HCT116 (cell line): ENCODE data around the gene CLGN. TPM values are rescaled to one million over a fixed set of nuclear protein-coding genes. Genes with fewer than 3 reads are reported as not detected.
A peak's percentile ranks its signal among the peaks of the same experiment; 100 is the strongest.

ENCODE experiments used
- ATAC-seq: fragments of 200-7000 bp; cut with Tn5 transposase; 2 replicates; pipeline ENCODE4 v1.9.1; 2020; ENCODE audit warnings: mild to moderate bottlenecking, moderate library complexity
- BruUV-seq: library from RNA; stranded (reverse); fragments of 400-500 nt; replicated peaks from 2 replicates; lab custom pipeline; 2021; lab: Mats Ljungman, UMichigan
- CTCF ChIA-PET: fragments of 300-600 bp; sonication (Branson Sonifier 250); formaldehyde crosslinking; loops from one replicate; lab custom pipeline; 2021; ENCODE audit warnings: antibody characterized with exemption; lab: Charles Lee
- POLR2A ChIA-PET: fragments of 300-600, 350-600 bp; sonication (Branson Sonifier 250); formaldehyde crosslinking; loops from one replicate; lab custom pipeline; 2021; ENCODE audit warnings: antibody characterized with exemption; lab: Charles Lee
- RAD21 ChIA-PET, 2 experiments: fragments of 300-600 bp; sonication (Branson Sonifier 250); formaldehyde crosslinking; loops; one replicate each; lab custom pipeline; 2023; ENCODE audit warnings: low total read pairs in 2 of 2; ENCODE audit not compliant: uncharacterized antibody in 2 of 2, unreplicated experiment in 2 of 2, low non-redundant PET in 1 of 2; lab: Charles Lee
- DNase-seq: peaks from one replicate; pipeline ENCODE4 v3.0.0-alpha.2; 2010; ENCODE audit warnings: low read depth, low spot score
- H2AFZ ChIP-seq: fragments of 200-600 bp; shearing (Covaris generic), sonication (generic); 2 replicates; pipeline ENCODE4 v1.6.1; 2017; ENCODE audit warnings: low read depth, mixed run types, mixed read lengths, antibody characterized with exemption, low read length; ENCODE audit not compliant: poor library complexity, severe bottlenecking
- H3K27ac ChIP-seq: 2 replicates; pipeline ENCODE4 v1.5.1; 2012; ENCODE audit warnings: low read depth, low read length
- H3K27me3 ChIP-seq: fragments of 200-600 bp; sonication (generic); 2 replicates; pipeline ENCODE4 v1.6.1; 2016; ENCODE audit warnings: mixed run types, low read length, mixed read lengths; ENCODE audit not compliant: insufficient read depth
- H3K36me3 ChIP-seq, 2 experiments: fragments of 200-500 bp in 1 of 2; fragments of 200-600 bp in 1 of 2; sonication (Bioruptor generic) in 1 of 2; sonication (generic) in 1 of 2; 2 replicates each; pipeline versions ENCODE4 v1.5.1 to v1.6.1; 2014 to 2016; ENCODE audit warnings: low read length in 2 of 2, inconsistent platforms in 1 of 2, mixed read lengths in 1 of 2, mixed run types in 1 of 2; ENCODE audit not compliant: insufficient read depth in 2 of 2, control insufficient read depth in 1 of 2
- H3K4me1 ChIP-seq, 2 experiments: fragments of 200-600 bp in 1 of 2; sonication (generic) in 1 of 2; 2 replicates each; pipeline versions ENCODE4 v1.5.1 to v1.6.1; 2012 to 2017; ENCODE audit warnings: low read length in 2 of 2, inconsistent platforms in 1 of 2, mild to moderate bottlenecking in 1 of 2, mixed read lengths in 1 of 2, mixed run types in 1 of 2, moderate library complexity in 1 of 2; ENCODE audit not compliant: insufficient read depth in 2 of 2, control insufficient read depth in 1 of 2
- H3K4me2 ChIP-seq: fragments of 200-600 bp; sonication (generic); 2 replicates; pipeline ENCODE4 v1.6.1; 2017; ENCODE audit warnings: mixed run types, low read length, mixed read lengths
- H3K4me3 ChIP-seq, 2 experiments: fragments of 200-600 bp in 1 of 2; sonication (generic) in 1 of 2; replicated peaks in 1 of 2; 2 replicates each; pipeline ENCODE4 v1.5.1; 2011 to 2016; ENCODE audit warnings: low read length in 2 of 2, control low read depth in 1 of 2, low read depth in 1 of 2, mild to moderate bottlenecking in 1 of 2, mixed read lengths in 1 of 2, mixed run types in 1 of 2
- H3K79me2 ChIP-seq: fragments of 200-600 bp; sonication (generic); 2 replicates; pipeline ENCODE4 v1.6.1; 2017; ENCODE audit warnings: mild to moderate bottlenecking, mixed run types, low read length, moderate library complexity, mixed read lengths; ENCODE audit not compliant: insufficient read depth
- H3K9ac ChIP-seq: fragments of 200-600 bp; sonication (generic); 2 replicates; pipeline ENCODE4 v1.6.1; 2016; ENCODE audit warnings: low read length, mixed read lengths
- H3K9me2 ChIP-seq: fragments of 200-600 bp; sonication (generic), shearing (Covaris generic); 2 replicates; pipeline ENCODE4 v1.6.1; 2017; ENCODE audit warnings: mixed run types, mild to moderate bottlenecking, moderate library complexity; ENCODE audit not compliant: insufficient read depth
- H3K9me3 ChIP-seq, 2 experiments: fragments of 200-500 bp in 1 of 2; fragments of 200-600 bp in 1 of 2; sonication (Bioruptor generic) in 1 of 2; sonication (generic) in 1 of 2; 2 replicates each; pipeline ENCODE4 v1.6.1; 2014 to 2017; ENCODE audit warnings: low read length in 2 of 2, mixed read lengths in 2 of 2, inconsistent platforms in 1 of 2, low read depth in 1 of 2, mild to moderate bottlenecking in 1 of 2, mixed run types in 1 of 2, moderate library complexity in 1 of 2; ENCODE audit not compliant: control insufficient read depth in 1 of 2, insufficient read depth in 1 of 2
- H4K20me1 ChIP-seq: fragments of 200-600 bp; sonication (generic), shearing (Covaris generic); 2 replicates; pipeline ENCODE4 v1.6.1; 2017; ENCODE audit warnings: mixed run types, mild to moderate bottlenecking, moderate library complexity; ENCODE audit not compliant: insufficient read depth
- CBX3 ChIP-seq: IDR thresholded peaks from 2 replicates; pipeline ENCODE4 v1.6.1; 2012; ENCODE audit warnings: low read depth
- CTCF ChIP-seq, 3 experiments: fragments of 200-600 bp in 1 of 3; sonication (generic) in 1 of 3; IDR thresholded peaks in 2 of 3; conservative IDR thresholded peaks in 1 of 3; 2 replicates each; pipeline ENCODE4 v1.5.1; 2012 to 2017; ENCODE audit warnings: low read depth in 2 of 3, low read length in 2 of 3, antibody characterized with exemption in 1 of 3, borderline replicate concordance in 1 of 3, control low read depth in 1 of 3, mild to moderate bottlenecking in 1 of 3, mixed read lengths in 1 of 3, mixed run types in 1 of 3, moderate library complexity in 1 of 3; ENCODE audit not compliant: insufficient read depth in 1 of 3
- EZH2 ChIP-seq: fragments of 200-600 bp; sonication (generic); IDR thresholded peaks from 2 replicates; pipeline ENCODE4 v1.6.1; 2017; ENCODE audit warnings: antibody characterized with exemption, mixed run types
- POLR2A ChIP-seq: IDR thresholded peaks from 2 replicates; pipeline ENCODE4 v1.7.0; 2011; ENCODE audit warnings: borderline replicate concordance; ENCODE audit not compliant: insufficient read depth, insufficient read length; ENCODE audit errors: extremely low read depth
- POLR2AphosphoS5 ChIP-seq: IDR thresholded peaks from 2 replicates; pipeline ENCODE4 v1.6.1; 2011; ENCODE audit warnings: mild to moderate bottlenecking, low read depth, low read length, moderate library complexity
- RAD21 ChIP-seq: IDR thresholded peaks from 2 replicates; pipeline ENCODE4 v1.6.1; 2012; ENCODE audit warnings: low read depth, mild to moderate bottlenecking
- ZNF274 ChIP-seq: fragments of 200-500 bp; sonication (Bioruptor generic); IDR thresholded peaks from 2 replicates; pipeline ENCODE4 v1.6.1; 2014; ENCODE audit warnings: mild to moderate bottlenecking, low read depth, low read length, inconsistent platforms
- intact Hi-C: fragments of 100-400 bp; cut with micrococcal nuclease; formaldehyde crosslinking; loops from 2 replicates; pipeline ENCODE4 v1.10.0; 2022
- total RNA-seq: library from RNA; stranded (reverse); gene quantifications from one replicate; pipeline ENCODE4 v1.2.1, GENCODE V29; 2021; ENCODE audit not compliant: unreplicated experiment

Gene CLGN
- total RNA-seq, 1 experiment from 2014 or later = 1.4 TPM

DNA sequence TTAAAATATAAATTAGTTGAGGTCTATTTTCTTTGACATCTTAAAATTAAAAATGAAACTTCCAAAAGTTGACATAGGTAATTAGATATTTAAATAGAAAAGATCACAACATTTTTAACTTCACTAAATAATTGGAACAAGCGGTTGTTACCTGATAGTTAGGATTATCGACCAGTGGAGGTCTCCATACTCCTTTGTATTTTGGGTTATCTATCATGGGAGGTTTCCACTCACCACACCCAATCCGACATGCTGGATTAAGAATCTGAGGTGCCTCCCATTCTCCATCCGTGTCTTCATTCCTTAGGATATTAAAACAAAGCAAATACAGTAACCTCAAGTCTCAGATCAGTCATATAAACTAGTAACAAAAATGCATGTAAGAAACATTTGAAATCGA, 31.8 kb downstream of the CLGN start:
- BruUV-seq = no TSS peak
- ChIA-PET CTCF (no interaction called here), POLR2A (no interaction called here), RAD21 (no interaction called here)
- no peak overlapping the region for H3K9ac ChIP-seq
- ATAC-seq (no peak), DNase-seq (no peak)
- H3K9me2 ChIP-seq = no peaks in the 10 kb centered on the region
- intact Hi-C loops = no loop called here
- no peaks in the 10 kb centered on the region for H4K20me1 ChIP-seq
- no peak overlapping the region for H3K27ac ChIP-seq
- no peak overlapping the region for H3K4me3 ChIP-seq
- peak; percentile 46 for TF ChIP-seq RAD21
- TF ChIP-seq CTCF (IDR thresholded peaks at IDR 0.05 in 2 of 3, conservative IDR thresholded peaks at IDR 0.05 in 1 of 3; ENCODE audit: borderline replicate concordance in 1 of 3, insufficient read depth in 1 of 3, low read depth in 2 of 3, low read length in 2 of 3) = no peak
- no peaks in the 10 kb centered on the region for H3K9me3 ChIP-seq
- H2AFZ ChIP-seq = no peak overlapping the region
- no peaks in the 10 kb centered on the region for H3K79me2 ChIP-seq
- H3K36me3 ChIP-seq = no peaks in the 10 kb centered on the region
- H3K4me2 ChIP-seq = no peak overlapping the region
- no peaks in the 10 kb centered on the region for H3K27me3 ChIP-seq
- H3K4me1 ChIP-seq = no peaks in the 10 kb centered on the region

GRCh38 chr4:140388015-140388414, 39.4 kb downstream of the CLGN start:
- Histone ChIP-seq H4K20me1 (no peaks in the 10 kb centered on the region), H3K4me2 (no peak overlapping the region), H3K4me1 (no peaks in the 10 kb centered on the region), H3K4me3 (no peak overlapping the region), H3K9me2 (no peaks in the 10 kb centered on the region), H3K9me3 (no peaks in the 10 kb centered on the region), H3K9ac (no peak overlapping the region), H3K36me3 (no peaks in the 10 kb centered on the region), H2AFZ (no peak overlapping the region)
- POLR2A ChIA-PET = no interaction called here
- RAD21 ChIA-PET = no interaction called here
- intact Hi-C loops = no loop called here
- no peak for DNase-seq
- CTCF ChIA-PET = no interaction called here
- no peak for TF ChIP-seq CBX3
- no peak for TF ChIP-seq POLR2AphosphoS5
- TF ChIP-seq CTCF (IDR thresholded peaks at IDR 0.05 in 2 of 3, conservative IDR thresholded peaks at IDR 0.05 in 1 of 3; ENCODE audit: borderline replicate concordance in 1 of 3, insufficient read depth in 1 of 3, low read depth in 2 of 3, low read length in 2 of 3) = no peak
- TF ChIP-seq ZNF274 = no peak
- TF ChIP-seq POLR2A = no peak
- TF ChIP-seq EZH2 = no peak
- TF ChIP-seq, all 23 proteins: peak for 0
- no peak for ATAC-seq
- no TSS peak for BruUV-seq
- no peak overlapping the region for H3K27ac ChIP-seq
- H3K27me3 ChIP-seq = no peaks in the 10 kb centered on the region
- H3K79me2 ChIP-seq = no peaks in the 10 kb centered on the region
